NCI-H2227 (cell line): ENCODE measurements around the gene KANSL1.
"Not testable (repeated sequence)": the region's sequence is repeated elsewhere in the genome, so short reads cannot be mapped to it uniquely, and the experiment has no call there.

Source experiments
- DNase-seq: peaks from one replicate; lab custom pipeline; 2025; ENCODE audit not compliant: unreplicated experiment; lab: John Stamatoyannopoulos, UW

KANSL1 gene

DNA sequence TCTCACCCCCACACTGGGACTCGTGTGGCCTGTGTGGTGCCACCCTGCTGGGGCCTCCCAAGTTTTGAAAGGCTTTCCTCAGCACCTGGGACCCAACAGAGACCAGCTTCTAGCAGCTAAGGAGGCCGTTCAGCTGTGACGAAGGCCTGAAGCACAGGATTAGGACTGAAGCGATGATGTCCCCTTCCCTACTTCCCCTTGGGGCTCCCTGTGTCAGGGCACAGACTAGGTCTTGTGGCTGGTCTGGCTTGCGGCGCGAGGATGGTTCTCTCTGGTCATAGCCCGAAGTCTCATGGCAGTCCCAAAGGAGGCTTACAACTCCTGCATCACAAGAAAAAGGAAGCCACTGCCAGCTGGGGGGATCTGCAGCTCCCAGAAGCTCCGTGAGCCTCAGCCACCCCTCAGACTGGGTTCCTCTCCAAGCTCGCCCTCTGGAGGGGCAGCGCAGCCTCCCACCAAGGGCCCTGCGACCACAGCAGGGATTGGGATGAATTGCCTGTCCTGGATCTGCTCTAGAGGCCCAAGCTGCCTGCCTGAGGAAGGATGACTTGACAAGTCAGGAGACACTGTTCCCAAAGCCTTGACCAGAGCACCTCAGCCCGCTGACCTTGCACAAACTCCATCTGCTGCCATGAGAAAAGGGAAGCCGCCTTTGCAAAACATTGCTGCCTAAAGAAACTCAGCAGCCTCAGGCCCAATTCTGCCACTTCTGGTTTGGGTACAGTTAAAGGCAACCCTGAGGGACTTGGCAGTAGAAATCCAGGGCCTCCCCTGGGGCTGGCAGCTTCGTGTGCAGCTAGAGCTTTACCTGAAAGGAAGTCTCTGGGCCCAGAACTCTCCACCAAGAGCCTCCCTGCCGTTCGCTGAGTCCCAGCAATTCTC, 166.8 kb downstream of the KANSL1 start:
- DNase-seq, result no peak

DNA sequence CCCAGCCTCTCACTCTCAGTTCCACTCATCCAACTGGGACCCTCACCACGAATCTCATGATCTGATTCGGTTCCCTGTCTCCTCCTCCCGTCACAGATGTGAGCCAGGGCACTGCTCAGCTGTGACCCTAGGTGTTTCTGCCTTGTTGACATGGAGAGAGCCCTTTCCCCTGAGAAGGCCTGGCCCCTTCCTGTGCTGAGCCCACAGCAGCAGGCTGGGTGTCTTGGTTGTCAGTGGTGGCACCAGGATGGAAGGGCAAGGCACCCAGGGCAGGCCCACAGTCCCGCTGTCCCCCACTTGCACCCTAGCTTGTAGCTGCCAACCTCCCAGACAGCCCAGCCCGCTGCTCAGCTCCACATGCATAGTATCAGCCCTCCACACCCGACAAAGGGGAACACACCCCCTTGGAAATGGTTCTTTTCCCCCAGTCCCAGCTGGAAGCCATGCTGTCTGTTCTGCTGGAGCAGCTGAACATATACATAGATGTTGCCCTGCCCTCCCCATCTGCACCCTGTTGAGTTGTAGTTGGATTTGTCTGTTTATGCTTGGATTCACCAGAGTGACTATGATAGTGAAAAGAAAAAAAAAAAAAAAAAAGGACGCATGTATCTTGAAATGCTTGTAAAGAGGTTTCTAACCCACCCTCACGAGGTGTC, 167.6 kb downstream of the KANSL1 start:
- no peak for DNase-seq

DNA sequence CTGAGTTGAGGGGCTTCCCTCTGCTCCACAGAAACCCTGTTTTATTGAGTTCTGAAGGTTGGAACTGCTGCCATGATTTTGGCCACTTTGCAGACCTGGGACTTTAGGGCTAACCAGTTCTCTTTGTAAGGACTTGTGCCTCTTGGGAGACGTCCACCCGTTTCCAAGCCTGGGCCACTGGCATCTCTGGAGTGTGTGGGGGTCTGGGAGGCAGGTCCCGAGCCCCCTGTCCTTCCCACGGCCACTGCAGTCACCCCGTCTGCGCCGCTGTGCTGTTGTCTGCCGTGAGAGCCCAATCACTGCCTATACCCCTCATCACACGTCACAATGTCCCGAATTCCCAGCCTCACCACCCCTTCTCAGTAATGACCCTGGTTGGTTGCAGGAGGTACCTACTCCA, 168.2 kb downstream of the KANSL1 start:
- no peak for DNase-seq

DNA sequence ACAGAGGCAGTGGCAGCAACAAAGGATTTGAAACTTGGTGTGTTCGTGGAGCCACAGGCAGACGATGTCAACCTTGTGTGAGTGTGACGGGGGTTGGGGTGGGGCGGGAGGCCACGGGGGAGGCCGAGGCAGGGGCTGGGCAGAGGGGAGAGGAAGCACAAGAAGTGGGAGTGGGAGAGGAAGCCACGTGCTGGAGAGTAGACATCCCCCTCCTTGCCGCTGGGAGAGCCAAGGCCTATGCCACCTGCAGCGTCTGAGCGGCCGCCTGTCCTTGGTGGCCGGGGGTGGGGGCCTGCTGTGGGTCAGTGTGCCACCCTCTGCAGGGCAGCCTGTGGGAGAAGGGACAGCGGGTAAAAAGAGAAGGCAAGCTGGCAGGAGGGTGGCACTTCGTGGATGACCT, 168.6 kb downstream of the KANSL1 start:
- no peak for DNase-seq

DNA sequence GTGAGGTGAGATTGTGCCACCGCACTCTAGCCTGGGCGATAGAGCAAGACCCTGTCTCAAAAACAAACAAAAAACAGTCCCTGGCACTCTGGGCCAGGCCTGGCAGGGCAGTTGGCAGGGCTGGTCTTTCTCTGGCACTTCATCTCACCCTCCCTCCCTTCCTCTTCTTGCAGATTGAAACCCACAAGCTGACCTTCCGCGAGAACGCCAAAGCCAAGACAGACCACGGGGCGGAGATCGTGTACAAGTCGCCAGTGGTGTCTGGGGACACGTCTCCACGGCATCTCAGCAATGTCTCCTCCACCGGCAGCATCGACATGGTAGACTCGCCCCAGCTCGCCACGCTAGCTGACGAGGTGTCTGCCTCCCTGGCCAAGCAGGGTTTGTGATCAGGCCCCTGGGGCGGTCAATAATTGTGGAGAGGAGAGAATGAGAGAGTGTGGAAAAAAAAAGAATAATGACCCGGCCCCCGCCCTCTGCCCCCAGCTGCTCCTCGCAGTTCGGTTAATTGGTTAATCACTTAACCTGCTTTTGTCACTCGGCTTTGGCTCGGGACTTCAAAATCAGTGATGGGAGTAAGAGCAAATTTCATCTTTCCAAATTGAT, 169.3 kb downstream of the KANSL1 start:
- no peak for DNase-seq

DNA sequence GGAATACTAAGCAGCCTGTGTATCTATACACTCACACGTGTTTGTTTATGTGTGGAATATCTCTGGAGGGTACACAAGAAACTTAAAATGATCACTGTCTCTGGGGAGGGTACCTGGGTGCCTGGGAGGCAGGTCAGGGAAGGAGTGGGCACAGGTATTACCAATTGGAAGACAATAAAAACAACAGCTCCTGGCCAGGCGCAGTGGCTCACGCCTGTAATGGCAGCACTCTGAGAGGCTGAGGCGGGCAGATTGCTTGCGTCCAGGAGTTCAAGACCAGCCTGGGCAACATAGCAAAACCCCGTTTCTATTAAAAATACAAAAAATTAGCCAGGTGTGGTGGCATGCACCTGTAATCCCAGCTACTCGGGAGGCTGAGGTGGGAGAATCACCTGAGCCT, 169.9 kb downstream of the KANSL1 start:
- DNase-seq, result not testable (repeated sequence)

DNA sequence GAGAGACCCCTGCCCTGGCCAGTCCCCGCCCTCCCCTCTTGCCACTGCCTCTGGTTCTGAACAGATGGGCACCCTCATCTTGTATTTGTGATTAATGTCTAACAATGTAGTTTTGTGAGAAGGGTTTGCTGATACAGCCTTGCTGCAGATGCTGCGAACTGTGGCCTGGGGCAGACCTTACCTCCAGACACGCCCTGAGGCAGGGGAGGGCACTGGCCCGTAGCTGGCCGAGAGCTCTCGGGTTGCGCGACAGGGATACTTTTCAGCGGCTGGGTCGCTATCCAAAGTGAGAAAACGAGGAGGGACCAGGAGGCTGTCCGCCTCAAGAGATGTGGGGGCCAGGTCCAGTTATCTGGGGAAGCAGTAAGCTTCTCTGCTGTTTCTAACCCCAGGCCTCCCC, 172.2 kb downstream of the KANSL1 start:
- DNase-seq, result no peak

DNA sequence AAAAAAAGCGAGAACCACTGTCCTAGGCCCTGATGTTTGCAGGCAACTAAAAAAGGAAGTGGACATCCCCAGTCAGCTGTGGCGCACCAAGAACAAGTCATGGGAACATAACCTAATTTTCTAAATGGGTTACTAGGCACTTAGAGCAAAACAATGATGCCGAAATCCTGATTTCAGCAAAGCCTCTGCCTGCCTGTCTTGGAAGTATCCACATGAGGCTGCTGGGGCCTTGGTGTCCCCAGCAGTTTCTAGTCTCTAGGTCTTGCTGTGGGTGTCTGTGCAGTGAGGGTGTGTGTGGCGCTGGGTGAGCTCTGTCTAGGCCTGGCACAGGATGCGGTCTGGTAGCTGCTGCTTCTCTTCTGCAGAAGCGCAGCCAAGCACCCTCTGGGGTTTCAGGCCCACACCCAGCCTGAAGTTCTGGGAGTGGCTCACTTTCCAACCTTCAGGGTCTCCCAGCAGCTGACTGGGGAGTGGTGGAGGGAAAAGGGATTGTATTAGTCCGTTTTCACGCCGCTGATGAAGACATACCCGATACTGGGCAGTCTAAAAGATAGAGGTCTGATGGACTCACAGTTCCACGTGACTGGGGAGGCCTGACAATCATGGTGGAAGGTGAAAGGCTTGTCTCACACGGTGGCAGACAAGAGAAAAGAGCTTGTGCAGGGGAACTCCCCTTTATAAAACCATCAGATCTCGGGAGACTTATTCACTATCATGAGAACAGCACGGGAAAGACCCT, 173.0 kb downstream of the KANSL1 start:
- no peak for DNase-seq

DNA sequence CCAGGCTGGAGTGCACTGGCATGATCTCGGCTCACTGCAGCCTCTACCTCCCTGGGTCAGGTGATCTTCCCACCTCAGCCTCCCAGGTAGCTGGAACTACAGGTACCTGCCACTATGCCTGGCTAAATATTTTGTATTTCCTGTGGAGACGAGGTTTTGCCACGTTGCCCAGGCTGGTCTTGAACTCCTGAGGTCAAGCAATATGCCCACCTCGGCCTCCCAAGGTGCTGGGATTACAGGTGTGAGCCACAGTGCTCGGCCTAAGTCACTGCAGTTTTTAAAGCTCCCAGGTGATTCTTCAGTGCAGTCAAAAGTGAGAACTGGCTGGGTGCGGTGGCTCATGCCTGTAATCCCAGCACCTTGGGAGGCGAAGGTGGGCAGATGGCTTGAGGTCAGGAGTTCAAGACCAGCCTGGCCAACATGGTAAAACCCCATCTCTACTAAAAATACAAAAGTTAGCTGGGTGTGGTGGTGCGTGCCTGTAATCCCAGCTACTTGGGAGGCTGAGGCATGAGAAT, 173.8 kb downstream of the KANSL1 start:
- DNase-seq, result not testable (repeated sequence)

DNA sequence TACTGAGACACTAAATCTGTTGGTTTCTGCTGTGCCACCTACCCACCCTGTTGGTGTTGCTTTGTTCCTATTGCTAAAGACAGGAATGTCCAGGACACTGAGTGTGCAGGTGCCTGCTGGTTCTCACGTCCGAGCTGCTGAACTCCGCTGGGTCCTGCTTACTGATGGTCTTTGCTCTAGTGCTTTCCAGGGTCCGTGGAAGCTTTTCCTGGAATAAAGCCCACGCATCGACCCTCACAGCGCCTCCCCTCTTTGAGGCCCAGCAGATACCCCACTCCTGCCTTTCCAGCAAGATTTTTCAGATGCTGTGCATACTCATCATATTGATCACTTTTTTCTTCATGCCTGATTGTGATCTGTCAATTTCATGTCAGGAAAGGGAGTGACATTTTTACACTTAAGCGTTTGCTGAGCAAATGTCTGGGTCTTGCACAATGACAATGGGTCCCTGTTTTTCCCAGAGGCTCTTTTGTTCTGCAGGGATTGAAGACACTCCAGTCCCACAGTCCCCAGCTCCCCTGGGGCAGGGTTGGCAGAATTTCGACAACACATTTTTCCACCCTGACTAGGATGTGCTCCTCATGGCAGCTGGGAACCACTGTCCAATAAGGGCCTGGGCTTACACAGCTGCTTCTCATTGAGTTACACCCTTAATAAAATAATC, 179.6 kb downstream of the KANSL1 start:
- no peak for DNase-seq

DNA sequence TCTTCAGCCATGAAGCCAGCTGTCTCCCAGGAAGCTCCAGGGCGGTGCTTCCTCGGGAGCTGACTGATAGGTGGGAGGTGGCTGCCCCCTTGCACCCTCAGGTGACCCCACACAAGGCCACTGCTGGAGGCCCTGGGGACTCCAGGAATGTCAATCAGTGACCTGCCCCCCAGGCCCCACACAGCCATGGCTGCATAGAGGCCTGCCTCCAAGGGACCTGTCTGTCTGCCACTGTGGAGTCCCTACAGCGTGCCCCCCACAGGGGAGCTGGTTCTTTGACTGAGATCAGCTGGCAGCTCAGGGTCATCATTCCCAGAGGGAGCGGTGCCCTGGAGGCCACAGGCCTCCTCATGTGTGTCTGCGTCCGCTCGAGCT, 180.1 kb downstream of the KANSL1 start:
- no peak for DNase-seq

DNA sequence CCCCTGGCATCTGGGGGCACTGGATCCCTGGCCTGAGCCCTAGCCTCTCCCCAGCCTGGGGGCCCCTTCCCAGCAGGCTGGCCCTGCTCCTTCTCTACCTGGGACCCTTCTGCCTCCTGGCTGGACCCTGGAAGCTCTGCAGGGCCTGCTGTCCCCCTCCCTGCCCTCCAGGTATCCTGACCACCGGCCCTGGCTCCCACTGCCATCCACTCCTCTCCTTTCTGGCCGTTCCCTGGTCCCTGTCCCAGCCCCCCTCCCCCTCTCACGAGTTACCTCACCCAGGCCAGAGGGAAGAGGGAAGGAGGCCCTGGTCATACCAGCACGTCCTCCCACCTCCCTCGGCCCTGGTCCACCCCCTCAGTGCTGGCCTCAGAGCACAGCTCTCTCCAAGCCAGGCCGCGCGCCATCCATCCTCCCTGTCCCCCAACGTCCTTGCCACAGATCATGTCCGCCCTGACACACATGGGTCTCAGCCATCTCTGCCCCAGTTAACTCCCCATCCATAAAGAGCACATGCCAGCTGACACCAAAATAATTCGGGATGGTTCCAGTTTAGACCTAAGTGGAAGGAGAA, 180.6 kb downstream of the KANSL1 start:
- DNase-seq, result no peak

DNA sequence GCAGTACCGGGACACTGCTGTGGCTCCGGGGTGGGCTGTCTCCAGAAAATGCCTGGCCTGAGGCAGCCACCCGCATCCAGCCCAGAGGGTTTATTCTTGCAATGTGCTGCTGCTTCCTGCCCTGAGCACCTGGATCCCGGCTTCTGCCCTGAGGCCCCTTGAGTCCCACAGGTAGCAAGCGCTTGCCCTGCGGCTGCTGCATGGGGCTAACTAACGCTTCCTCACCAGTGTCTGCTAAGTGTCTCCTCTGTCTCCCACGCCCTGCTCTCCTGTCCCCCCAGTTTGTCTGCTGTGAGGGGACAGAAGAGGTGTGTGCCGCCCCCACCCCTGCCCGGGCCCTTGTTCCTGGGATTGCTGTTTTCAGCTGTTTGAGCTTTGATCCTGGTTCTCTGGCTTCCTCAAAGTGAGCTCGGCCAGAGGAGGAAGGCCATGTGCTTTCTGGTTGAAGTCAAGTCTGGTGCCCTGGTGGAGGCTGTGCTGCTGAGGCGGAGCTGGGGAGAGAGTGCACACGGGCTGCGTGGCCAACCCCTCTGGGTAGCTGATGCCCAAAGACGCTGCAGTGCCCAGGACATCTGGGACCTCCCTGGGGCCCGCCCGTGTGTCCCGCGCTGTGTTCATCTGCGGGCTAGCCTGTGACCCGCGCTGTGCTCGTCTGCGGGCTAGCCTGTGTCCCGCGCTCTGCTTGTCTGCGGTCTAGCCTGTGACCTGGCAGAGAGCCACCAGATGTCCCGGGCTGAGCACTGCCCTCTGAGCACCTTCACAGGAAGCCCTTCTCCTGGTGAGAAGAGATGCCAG, 181.3 kb downstream of the KANSL1 start:
- DNase-seq, result no peak

DNA sequence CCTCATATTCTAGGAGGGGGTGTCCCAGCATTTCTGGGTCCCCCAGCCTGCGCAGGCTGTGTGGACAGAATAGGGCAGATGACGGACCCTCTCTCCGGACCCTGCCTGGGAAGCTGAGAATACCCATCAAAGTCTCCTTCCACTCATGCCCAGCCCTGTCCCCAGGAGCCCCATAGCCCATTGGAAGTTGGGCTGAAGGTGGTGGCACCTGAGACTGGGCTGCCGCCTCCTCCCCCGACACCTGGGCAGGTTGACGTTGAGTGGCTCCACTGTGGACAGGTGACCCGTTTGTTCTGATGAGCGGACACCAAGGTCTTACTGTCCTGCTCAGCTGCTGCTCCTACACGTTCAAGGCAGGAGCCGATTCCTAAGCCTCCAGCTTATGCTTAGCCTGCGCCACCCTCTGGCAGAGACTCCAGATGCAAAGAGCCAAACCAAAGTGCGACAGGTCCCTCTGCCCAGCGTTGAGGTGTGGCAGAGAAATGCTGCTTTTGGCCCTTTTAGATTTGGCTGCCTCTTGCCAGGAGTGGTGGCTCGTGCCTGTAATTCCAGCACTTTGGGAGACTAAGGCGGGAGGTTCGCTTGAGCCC, 182.5 kb downstream of the KANSL1 start:
- no peak for DNase-seq

DNA sequence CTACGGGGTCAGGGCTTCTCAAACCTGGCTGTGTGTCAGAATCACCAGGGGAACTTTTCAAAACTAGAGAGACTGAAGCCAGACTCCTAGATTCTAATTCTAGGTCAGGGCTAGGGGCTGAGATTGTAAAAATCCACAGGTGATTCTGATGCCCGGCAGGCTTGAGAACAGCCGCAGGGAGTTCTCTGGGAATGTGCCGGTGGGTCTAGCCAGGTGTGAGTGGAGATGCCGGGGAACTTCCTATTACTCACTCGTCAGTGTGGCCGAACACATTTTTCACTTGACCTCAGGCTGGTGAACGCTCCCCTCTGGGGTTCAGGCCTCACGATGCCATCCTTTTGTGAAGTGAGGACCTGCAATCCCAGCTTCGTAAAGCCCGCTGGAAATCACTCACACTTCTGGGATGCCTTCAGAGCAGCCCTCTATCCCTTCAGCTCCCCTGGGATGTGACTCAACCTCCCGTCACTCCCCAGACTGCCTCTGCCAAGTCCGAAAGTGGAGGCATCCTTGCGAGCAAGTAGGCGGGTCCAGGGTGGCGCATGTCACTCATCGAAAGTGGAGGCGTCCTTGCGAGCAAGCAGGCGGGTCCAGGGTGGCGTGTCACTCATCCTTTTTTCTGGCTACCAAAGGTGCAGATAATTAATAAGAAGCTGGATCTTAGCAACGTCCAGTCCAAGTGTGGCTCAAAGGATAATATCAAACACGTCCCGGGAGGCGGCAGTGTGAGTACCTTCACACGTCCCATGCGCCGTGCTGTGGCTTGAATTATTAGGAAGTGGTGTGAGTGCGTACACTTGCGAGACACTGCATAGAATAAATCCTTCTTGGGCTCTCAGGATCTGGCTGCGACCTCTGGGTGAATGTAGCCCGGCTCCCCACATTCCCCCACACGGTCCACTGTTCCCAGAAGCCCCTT, 183.3 kb downstream of the KANSL1 start:
- no peak for DNase-seq

DNA sequence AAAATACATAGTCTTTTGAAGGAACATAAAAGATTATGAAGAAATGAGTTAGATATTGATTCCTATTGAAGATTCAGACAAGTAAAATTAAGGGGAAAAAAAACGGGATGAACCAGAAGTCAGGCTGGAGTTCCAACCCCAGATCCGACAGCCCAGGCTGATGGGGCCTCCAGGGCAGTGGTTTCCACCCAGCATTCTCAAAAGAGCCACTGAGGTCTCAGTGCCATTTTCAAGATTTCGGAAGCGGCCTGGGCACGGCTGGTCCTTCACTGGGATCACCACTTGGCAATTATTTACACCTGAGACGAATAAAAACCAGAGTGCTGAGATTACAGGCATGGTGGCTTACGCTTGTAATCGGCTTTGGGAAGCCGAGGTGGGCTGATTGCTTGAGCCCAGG, 184.6 kb downstream of the KANSL1 start:
- no peak for DNase-seq

DNA sequence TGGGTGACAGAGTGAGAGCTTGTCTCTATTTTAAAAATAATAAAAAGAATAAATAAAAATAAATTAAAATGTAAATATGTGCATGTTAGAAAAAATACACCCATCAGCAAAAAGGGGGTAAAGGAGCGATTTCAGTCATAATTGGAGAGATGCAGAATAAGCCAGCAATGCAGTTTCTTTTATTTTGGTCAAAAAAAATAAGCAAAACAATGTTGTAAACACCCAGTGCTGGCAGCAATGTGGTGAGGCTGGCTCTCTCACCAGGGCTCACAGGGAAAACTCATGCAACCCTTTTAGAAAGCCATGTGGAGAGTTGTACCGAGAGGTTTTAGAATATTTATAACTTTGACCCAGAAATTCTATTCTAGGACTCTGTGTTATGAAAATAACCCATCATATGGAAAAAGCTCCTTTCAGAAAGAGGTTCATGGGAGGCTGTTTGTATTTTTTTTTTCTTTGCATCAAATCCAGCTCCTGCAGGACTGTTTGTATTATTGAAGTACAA, 185.7 kb downstream of the KANSL1 start:
- DNase-seq, result no peak

DNA sequence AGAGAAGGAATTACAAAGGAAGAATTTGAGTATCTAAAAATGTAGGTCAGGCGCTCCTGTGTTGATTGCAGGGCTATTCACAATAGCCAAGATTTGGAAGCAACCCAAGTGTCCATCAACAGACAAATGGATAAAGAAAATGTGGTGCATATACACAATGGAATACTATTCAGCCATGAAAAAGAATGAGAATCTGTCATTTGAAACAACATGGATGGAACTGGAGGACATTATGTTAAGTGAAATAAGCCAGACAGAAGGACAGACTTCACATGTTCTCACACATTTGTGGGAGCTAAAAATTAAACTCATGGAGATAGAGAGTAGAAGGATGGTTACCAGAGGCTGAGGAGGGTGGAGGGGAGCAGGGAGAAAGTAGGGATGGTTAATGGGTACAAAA, 187.1 kb downstream of the KANSL1 start:
- not testable (repeated sequence) for DNase-seq
